HG02642 (cell line): ENCODE measurements around the gene SPATA32.
"Not testable (repeated sequence)": the region's sequence is repeated elsewhere in the genome, so short reads cannot be mapped to it uniquely, and the experiment has no call there.

Experiments used
- ATAC-seq: cut with Tn5 transposase; IDR thresholded peaks from one replicate; pipeline ENCODE4 v1.9.1; 2021; ENCODE audit warnings: mild to moderate bottlenecking; ENCODE audit not compliant: unreplicated experiment, poor library complexity

SPATA32 gene

GRCh38 chr17:45274033-45274432, 12.1 kb upstream of the SPATA32 start:
- ATAC-seq, result no peak

DNA sequence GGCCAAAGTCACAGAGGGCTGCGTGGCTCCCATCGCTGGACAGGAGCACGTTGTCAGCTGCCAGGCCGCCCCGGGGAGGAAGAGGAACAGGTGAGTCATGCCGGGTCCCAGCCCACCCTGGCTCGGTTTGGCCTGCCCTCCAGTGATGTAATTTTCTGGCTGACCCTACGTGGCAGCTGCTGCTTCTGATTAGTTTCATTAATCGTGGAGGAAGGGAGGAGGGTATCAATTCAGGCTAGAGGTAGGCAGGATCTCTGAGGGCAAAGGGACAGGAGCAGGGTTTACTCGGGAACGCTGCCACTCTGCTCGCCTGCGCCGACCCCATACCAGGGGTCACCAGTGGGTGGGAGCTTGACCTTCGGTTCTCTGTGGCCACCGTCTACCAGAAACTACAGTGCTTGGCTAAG, 11.7 kb upstream of the SPATA32 start:
- no peak for ATAC-seq

- no peak for ATAC-seq
Observed at GRCh38 chr17:45271603-45272002, 9.7 kb upstream of the SPATA32 start.

DNA sequence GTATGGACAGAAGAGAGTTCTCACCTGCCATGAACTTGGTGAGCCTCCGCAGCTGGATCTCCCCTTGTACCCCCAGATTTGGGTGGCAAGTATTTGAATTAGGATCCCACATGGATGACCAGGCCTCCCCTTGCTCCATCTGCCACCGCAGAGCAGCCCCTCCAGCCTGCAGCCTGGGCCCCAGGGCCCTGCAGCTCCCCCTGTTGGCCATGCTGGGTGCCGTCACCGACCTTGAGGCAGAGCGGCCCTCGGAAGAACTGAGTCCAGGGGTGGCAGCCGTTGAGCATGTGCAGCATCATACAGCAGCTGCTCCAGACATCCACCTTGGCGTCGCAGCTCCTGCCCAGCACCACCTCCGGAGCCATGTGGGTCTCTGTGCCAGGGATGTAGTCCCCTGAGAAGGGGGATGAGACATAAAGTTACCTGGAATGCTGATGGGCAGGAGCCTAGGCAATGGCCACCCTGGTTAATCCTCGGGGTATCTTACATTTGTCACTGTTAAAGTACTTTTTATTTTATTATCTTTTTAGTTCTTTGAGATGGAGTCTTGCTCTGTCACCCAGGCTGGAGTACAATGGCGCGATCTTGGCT, 9.0 kb upstream of the SPATA32 start:
- ATAC-seq, result no peak

GRCh38 chr17:45269912-45270311, 8.0 kb upstream of the SPATA32 start:
- ATAC-seq, result no peak

- no peak for ATAC-seq
Observed at GRCh38 chr17:45267436-45268055, 5.7 kb upstream of the SPATA32 start.

GRCh38 chr17:45266372-45266926, 4.6 kb upstream of the SPATA32 start:
- no peak for ATAC-seq

- no peak for ATAC-seq
Observed at GRCh38 chr17:45265821-45266220, 3.9 kb upstream of the SPATA32 start.

DNA sequence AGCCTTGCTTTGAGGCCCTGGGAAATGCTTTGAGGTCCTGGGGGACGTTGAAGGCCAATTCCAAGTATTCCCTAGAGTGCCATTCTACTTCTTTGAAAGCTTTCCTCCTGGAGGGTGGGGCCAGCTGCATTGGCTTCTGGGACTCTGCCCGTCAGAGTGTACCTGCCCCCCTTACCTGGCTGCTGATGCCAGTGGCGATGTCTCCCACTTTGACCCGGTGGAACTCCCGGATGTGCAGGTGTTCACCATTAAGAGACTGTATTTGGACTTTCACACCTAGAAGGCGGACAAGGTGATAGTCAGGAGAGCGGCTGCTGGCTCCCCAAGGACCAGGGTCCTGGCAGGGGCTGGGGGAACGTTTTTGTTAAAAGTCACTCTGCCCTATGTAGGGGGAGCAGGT, 3.1 kb upstream of the SPATA32 start:
- no peak for ATAC-seq

DNA sequence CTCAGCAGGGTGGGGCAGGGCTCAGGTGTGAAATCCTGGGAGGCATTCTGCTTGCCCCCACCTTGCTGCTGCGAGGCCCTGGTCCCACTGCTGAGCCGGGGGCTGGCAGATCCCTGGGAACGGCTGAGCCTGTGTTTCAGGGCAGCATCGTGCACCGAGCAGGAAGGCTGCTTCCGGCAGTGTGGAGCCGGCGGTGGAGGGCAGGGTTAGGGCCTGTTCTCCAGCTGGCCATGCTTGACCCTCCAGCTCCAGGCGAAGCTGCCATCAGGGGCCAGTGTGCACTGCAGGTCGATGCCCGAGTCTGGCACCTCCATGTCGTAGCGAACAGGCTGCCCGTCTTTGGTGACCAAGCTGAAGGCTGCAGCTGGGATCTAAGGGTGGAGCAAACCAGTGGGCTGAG, 2.5 kb upstream of the SPATA32 start:
- no peak for ATAC-seq

DNA sequence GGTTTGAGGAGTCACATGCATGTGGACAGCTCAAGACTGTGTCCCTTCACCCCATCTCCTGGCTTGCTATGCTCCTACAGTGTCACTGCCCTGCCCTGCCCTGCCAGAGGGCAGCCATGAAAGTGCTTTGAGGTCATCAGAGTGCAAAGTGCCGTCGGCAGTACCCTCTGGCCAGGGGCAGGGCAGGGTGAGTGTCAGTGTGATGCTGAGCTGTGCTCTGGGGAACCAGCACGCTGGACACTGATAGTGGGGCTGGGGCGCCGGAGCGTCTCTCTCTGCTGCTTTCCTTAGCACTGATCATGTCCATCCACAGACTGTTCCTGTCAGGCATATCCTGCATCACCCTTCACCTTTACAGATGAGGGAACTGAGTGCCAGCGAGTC, 1.6 kb upstream of the SPATA32 start:
- ATAC-seq, result no peak

DNA sequence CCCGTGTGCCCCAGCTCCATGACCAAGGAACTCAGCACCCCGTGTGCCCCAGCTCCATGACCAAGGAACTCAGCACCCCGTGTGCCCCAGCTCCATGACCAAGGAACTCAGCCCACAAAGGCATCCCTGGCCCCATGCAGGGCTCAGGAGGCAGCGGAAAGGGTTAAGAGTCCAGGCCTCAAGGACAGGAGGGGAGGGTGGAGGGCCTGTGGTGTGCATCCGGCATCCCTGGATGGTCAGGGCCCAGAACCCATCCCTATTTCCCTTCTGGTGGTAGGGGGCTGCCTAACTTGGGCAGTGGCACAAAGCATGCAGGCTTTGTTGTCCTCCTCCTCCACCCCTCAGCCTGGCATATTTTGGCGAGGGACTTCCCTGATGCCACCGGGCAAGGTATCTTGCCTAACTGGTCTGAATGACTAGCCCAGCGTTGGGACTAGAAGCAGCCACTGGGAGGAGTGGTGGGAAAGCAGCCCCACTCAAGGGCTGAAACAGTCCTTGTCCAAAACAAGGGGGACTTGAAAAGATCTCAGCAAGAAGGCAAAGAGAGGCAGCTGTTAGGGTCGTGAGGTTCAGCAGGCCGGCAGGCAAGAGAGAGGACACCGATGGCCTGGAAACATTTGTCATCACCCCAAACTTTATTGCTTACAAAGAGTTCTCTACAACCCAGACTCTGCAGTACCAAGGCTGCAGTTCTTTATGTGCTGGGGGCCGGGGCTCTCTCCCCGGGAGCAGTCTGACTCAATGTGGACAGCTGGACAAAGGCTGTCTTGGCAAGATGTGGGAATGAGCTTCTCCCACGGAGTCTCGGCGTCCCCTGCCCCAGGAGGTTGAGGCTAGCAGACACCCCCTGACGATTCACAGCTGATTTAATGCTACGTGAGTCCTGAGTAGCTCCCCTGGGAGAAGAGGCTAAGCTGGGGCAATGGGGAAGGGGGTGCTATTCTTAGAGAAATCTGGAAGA, 902 bp upstream of the SPATA32 start:
- peak; percentile 10 for ATAC-seq

DNA sequence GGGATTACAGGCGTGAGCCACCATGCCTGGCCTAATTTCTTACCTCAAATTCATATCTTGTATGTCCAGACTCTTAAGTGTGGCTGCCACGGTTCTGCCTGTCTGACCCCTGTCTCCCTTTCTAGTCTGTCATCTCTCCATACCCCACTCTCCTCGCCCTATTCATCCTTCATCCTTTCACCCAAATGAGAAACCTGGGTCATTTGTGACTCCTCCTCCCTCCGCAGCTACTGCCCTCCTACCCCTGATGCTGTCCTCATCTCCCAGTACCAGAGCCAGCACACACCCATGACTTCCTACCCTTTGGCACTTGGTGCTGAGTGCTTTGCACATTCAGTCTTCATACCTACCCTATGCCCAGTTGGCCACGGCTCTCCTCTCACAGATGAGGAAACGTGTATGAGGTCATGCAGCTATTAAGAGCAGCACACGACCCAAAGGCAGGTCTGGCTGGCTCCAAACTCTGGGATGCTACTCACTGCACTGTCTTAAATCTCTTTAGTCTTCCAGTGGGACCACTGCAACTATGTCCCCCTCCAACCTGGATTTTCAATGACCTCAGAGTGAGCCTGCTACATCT, 1.6 kb downstream of the SPATA32 start:
- no peak for ATAC-seq

DNA sequence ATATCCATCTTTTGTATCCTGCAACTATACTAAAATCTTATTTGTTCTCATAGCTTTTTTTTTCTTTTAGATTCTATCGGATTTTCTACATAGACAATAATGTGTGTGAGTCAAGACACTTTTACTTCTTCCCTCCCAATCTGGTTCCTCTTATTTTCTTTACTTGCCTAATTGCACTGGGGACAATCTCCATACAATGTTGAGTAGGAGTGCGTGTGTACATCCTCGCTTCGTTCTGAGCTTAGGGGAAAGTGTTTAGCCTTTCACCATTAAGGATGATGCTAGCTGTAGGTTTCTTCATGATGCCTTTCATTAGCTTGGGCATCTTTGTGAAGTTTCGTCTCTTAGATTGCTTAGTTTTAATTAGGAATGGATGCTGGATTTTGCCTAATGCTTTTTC, 2.9 kb downstream of the SPATA32 start:
- no peak for ATAC-seq

DNA sequence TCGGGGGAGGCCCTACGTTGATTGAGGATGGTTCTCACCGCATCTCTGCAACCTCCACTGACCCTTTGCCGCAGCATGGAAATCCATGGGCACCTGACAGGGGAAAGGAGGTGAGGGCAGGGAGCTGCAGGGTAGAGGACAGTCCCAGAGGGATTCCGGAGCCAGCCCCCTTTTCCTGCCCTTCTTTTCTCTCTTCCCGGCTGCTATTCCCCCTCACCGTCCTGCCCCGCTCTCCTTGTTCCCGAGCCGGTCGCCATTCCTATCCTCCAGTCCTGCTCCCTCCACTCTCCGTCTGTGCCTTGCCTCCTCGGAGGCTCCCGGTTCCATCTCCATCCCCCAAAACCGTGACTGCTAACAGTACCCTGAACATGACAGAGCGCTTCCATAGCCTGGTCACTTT, 4.8 kb downstream of the SPATA32 start:
- no peak for ATAC-seq

DNA sequence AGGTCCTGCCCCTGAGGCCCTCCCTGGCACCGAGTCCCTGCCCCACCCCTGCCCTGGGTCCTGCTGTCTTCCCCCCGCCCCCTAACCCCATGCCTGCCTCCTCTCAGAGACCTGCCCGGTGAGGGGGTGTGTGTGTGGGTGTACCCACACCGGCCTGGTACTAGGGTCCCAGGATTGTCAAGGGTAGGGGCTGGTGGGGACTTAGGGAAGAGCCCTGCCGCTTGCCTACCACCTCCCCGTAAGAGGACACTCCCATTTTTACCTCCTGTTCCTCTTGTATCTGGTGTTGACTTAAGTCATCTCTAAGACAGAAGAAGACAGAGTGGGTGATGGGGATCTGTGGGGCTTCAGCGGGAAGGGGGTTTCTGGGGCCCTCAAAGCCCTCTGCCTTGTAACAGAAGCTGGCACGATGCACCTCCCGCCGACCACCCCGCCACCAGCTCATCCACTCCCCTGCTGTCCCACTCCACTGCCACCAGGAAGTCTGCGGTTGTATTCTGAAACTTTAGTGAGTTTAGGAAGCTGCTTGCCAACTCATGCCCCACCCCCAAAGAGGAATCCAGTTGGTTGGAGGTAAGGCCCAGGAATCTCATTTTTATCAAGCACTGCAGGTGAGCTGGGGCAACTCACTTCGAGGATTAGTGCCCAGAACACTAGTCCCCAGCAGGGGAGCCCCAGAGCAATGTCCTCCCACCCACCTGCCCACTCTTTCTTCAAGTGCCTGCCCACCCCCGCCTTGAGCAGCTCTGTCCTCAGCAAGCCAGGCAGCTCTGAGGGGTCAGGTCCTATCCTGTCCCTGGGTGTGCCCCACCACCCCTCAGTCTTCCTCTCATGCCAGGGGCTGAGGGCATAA, 5.6 kb downstream of the SPATA32 start:
- ATAC-seq, result no peak

- ATAC-seq, result no peak
Observed at GRCh38 chr17:45255358-45255757, 6.5 kb downstream of the SPATA32 start.

DNA sequence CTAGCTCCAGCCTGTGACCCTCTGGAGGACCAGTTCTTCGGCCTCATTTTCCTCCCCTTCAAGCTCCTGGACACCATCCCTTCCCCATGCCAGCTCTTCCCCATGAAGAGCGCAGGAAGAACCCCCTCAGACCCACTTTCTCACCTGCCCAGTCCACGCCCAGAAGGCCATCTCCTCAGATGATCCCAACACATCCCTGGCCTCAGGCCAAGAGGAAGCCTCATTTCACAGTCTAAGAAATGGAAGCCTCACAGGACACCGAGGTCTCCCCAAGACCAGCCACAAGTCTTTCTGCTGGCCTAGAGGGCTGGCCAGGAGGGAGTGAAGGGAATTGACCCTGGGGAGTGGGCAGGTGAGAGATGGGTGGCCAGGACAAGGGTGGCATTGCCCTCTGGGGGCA, 8.0 kb downstream of the SPATA32 start:
- no peak for ATAC-seq

GRCh38 chr17:45253237-45253636, 8.7 kb downstream of the SPATA32 start:
- ATAC-seq, result not testable (repeated sequence)

DNA sequence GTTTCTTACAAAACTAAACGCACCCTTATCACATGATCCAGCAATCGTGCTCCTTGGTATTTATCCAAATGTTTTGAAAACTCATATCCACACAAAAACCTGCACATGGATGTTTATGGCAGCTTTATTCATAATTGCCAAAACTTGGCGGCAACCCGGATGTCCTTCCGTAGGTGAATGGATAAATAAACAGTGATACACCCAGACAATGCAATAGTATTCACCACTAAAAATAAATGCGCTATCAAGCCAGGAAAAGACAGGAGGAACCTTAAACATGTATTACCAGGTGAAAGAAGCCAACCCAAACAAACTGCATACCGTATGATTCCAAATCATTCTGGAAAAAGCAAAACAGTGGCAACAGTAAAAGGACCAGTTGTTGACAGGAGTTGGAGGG, 10.0 kb downstream of the SPATA32 start:
- ATAC-seq, result no peak
